Thoracic aorta (tissue), 2 donors: Measurements from ENCODE around the gene EPB41L5. TPM values are rescaled to one million over a fixed set of nuclear protein-coding genes. Genes with fewer than 3 reads are reported as not detected.

Experiments
- ATAC-seq: fragments of 150-250 bp; one replicate; pipeline ENCODE4 v1.8.0; 2017; ENCODE audit warnings: low read depth; ENCODE audit not compliant: insufficient number of reproducible peaks, low FRiP score
- DNase-seq: peaks from one replicate; pipeline ENCODE4 v3.0.0-alpha.2; 2020; ENCODE audit warnings: low spot score
- H3K27ac ChIP-seq, 2 donors: fragments of 200-600 bp; sonication (generic); 1 replicate in 1 of 2; 2 replicates in 1 of 2; pipeline ENCODE4 v1.5.1; 2016; ENCODE audit warnings: mild to moderate bottlenecking in 2 of 2, moderate library complexity in 2 of 2
- H3K27me3 ChIP-seq: fragments of 200-600 bp; sonication (generic); replicated peaks from 2 replicates; pipeline ENCODE4 v1.6.0; 2016; ENCODE audit warnings: mild to moderate bottlenecking; ENCODE audit not compliant: insufficient read depth
- H3K36me3 ChIP-seq: fragments of 200-600 bp; sonication (generic); one replicate; pipeline ENCODE4 v1.5.1; 2016
- H3K4me1 ChIP-seq, 2 donors: fragments of 200-600 bp; sonication (generic); 1 replicate in 1 of 2; 2 replicates in 1 of 2; pipeline versions ENCODE4 v1.5.1 to v1.6.0; 2016; ENCODE audit warnings: low read depth in 2 of 2, mild to moderate bottlenecking in 1 of 2; ENCODE audit not compliant: control insufficient read depth in 1 of 2
- H3K4me3 ChIP-seq: fragments of 200-600 bp; sonication (generic); 2 replicates; pipeline ENCODE4 v1.5.1; 2016; ENCODE audit warnings: mild to moderate bottlenecking
- H3K9me3 ChIP-seq: fragments of 200-600 bp; sonication (generic); 2 replicates; pipeline ENCODE4 v1.5.1; 2016
- CTCF ChIP-seq: fragments of 200-600 bp; sonication (generic); IDR thresholded peaks from one replicate; pipeline ENCODE4 v1.5.1; 2019; ENCODE audit warnings: antibody characterized with exemption
- total RNA-seq, 2 donors: library from RNA; depleted of rRNA; stranded (reverse); fragments of >200 nt; gene quantifications; one replicate each; pipeline versions ENCODE4 v1.1.0 to v1.2.3, GENCODE V29; 2016

Gene EPB41L5
- total RNA-seq, 2 donors from 2014 or later: 15.4 to 18.5 TPM

- Histone ChIP-seq H3K27me3 (no peaks in the 10 kb centered on the region), H3K27ac (no peak overlapping the region), H3K4me3 (no peak overlapping the region), H3K36me3 (no peaks in the 10 kb centered on the region), H3K4me1 (no peaks in the 10 kb centered on the region), H3K9me3 (no peaks in the 10 kb centered on the region)
- no peak for TF ChIP-seq CTCF
- DNase-seq: no peak
- no peak for ATAC-seq
Measured at GRCh38 chr2:120169020-120169419, 156.1 kb downstream of the EPB41L5 start.

- no peaks in the 10 kb centered on the region for H3K36me3 ChIP-seq
- H3K4me3 ChIP-seq: peak overlapping the region; percentile 44
- peak overlapping the region; percentile 18 to 34 for H3K27ac ChIP-seq
- DNase-seq: no peak
- H3K4me1 ChIP-seq: no peaks in the 10 kb centered on the region
- H3K27me3 ChIP-seq: no peaks in the 10 kb centered on the region
- peak; percentile 74 for TF ChIP-seq CTCF
- peak; percentile 68 for ATAC-seq
- H3K9me3 ChIP-seq: no peaks in the 10 kb centered on the region
Measured at GRCh38 chr2:120174963-120175581, 162.2 kb downstream of the EPB41L5 start.

GRCh38 chr2:120176526-120176925 lies 163.6 kb downstream of the EPB41L5 start:
- Histone ChIP-seq H3K4me3 (no peak overlapping the region), H3K4me1 (no peaks in the 10 kb centered on the region), H3K36me3 (no peaks in the 10 kb centered on the region), H3K27me3 (no peaks in the 10 kb centered on the region), H3K9me3 (no peaks in the 10 kb centered on the region), H3K27ac (no peak overlapping the region)
- ATAC-seq (no peak), DNase-seq (no peak)
- TF ChIP-seq CTCF: no peak

- H3K4me3 ChIP-seq: peak overlapping the region; percentile 17
- ATAC-seq (no peak), DNase-seq (no peak)
- no peak overlapping the region for H3K27ac ChIP-seq
- H3K9me3 ChIP-seq: no peaks in the 10 kb centered on the region
- no peaks in the 10 kb centered on the region for H3K36me3 ChIP-seq
- no peaks in the 10 kb centered on the region for H3K4me1 ChIP-seq
- TF ChIP-seq CTCF: no peak
- H3K27me3 ChIP-seq: no peaks in the 10 kb centered on the region
Measured at GRCh38 chr2:120177001-120177621, 164.2 kb downstream of the EPB41L5 start.

GRCh38 chr2:120177973-120178372 lies 165.1 kb downstream of the EPB41L5 start:
- H3K9me3 ChIP-seq: no peaks in the 10 kb centered on the region
- H3K27ac ChIP-seq: no peak overlapping the region
- TF ChIP-seq CTCF: no peak
- DNase-seq (no peak), ATAC-seq (no peak)
- H3K4me3 ChIP-seq: no peak overlapping the region
- H3K36me3 ChIP-seq: no peaks in the 10 kb centered on the region
- H3K4me1 ChIP-seq: no peaks in the 10 kb centered on the region
- no peaks in the 10 kb centered on the region for H3K27me3 ChIP-seq
